CD4-positive, CD25-positive, alpha-beta regulatory T cell (primary cell): Measurements from ENCODE around the gene CRB2. TPM values are rescaled to one million over a fixed set of nuclear protein-coding genes. Genes with fewer than 3 reads are reported as not detected.

Source experiments
- ATAC-seq, 2 donors: fragments of 150-1000 bp; cut with Tn5 transposase; one replicate each; pipeline ENCODE4 v1.10.0; 2021; ENCODE audit warnings: low read depth in 2 of 2, moderate number of reproducible peaks in 2 of 2, moderate library complexity in 1 of 2
- DNase-seq, 3 donors: peaks; one replicate each; pipeline versions ENCODE4 v3.0.0 to v3.0.0-alpha.2; 2012 to 2022; ENCODE audit warnings: mixed read lengths in 1 of 3
- H3K27ac ChIP-seq: one replicate; pipeline ENCODE4 v1.7.0; 2013; ENCODE audit warnings: mild to moderate bottlenecking, low read length; ENCODE audit not compliant: insufficient read depth, poor library complexity, severe bottlenecking
- H3K27me3 ChIP-seq: one replicate; pipeline ENCODE4 v1.7.0; 2013; ENCODE audit warnings: low read length; ENCODE audit not compliant: control insufficient read depth, insufficient read depth
- H3K36me3 ChIP-seq: one replicate; pipeline ENCODE4 v1.7.0; 2013; ENCODE audit warnings: mild to moderate bottlenecking, low read length, moderate library complexity; ENCODE audit not compliant: control insufficient read depth, insufficient read depth
- H3K4me1 ChIP-seq: 2 replicates; pipeline ENCODE4 v1.7.0; 2013; ENCODE audit warnings: mild to moderate bottlenecking, low read length; ENCODE audit not compliant: insufficient read depth, control insufficient read depth, poor library complexity, severe bottlenecking
- H3K4me3 ChIP-seq: one replicate; pipeline ENCODE4 v1.7.0; 2013; ENCODE audit warnings: low read depth, mild to moderate bottlenecking, low read length, moderate library complexity
- H3K9me3 ChIP-seq, 2 experiments: 1 replicate in 1 of 2; 2 replicates in 1 of 2; pipeline ENCODE4 v1.7.0; 2013; ENCODE audit warnings: low read length in 2 of 2, mild to moderate bottlenecking in 1 of 2, moderate library complexity in 1 of 2; ENCODE audit not compliant: control insufficient read depth in 2 of 2
- H3K27ac Mint-ChIP-seq, 3 donors: one replicate each; pipeline ENCODE4 v1.8.0; 2020 to 2022; ENCODE audit warnings: mild to moderate bottlenecking in 3 of 3, mixed read lengths in 3 of 3, moderate library complexity in 2 of 3
- H3K27me3 Mint-ChIP-seq: one replicate; pipeline ENCODE4 v1.8.0; 2022; ENCODE audit warnings: mild to moderate bottlenecking, mixed read lengths
- H3K36me3 Mint-ChIP-seq: one replicate; pipeline ENCODE4 v1.8.0; 2020; ENCODE audit warnings: mixed read lengths
- H3K4me1 Mint-ChIP-seq, 4 donors: one replicate each; pipeline ENCODE4 v1.8.0; 2020 to 2022; ENCODE audit warnings: mixed read lengths in 4 of 4, mild to moderate bottlenecking in 1 of 4
- H3K4me3 Mint-ChIP-seq, 4 donors: one replicate each; pipeline ENCODE4 v1.8.0; 2020 to 2022; ENCODE audit warnings: mild to moderate bottlenecking in 4 of 4, mixed read lengths in 4 of 4, moderate library complexity in 3 of 4
- H3K9me3 Mint-ChIP-seq, 7 donors: one replicate each; pipeline ENCODE4 v1.8.0; 2020 to 2022; ENCODE audit warnings: mixed read lengths in 7 of 7, mild to moderate bottlenecking in 3 of 7, moderate library complexity in 2 of 7
- polyA plus RNA-seq, 4 donors: library from polyadenylated mRNA; unstranded; fragments of 300-500 nt; fragmentation: Illumina TruSeq; gene quantifications; one replicate each; pipeline ENCODE4 v1.2.3, GENCODE V29; 2021
- total RNA-seq: library from RNA; stranded (reverse); gene quantifications from one replicate; pipeline ENCODE4 v1.2.3, GENCODE V29; 2022

The CRB2 gene
- total and polyA plus RNA-seq, 5 donors from 2014 or later, result 0.03 TPM; not detected in 4

- H3K27ac Mint-ChIP-seq, result peak overlapping the region in 1 of 3 donors; percentile 33
- no peak for DNase-seq
- peaks cover 0 to 7% (median 3%) of the 10 kb centered on the region in 4 donors for H3K4me1 Mint-ChIP-seq
- Histone ChIP-seq H3K4me1 (peaks cover 4% of the 10 kb centered on the region), H3K9me3 (no peaks in the 10 kb centered on the region), H3K36me3 (no peaks in the 10 kb centered on the region), H3K27ac (no peak overlapping the region), H3K4me3 (no peak overlapping the region), H3K27me3 (no peaks in the 10 kb centered on the region)
- H3K9me3 Mint-ChIP-seq, result no peaks in the 10 kb centered on the region
- H3K27me3 Mint-ChIP-seq, result peaks cover 9% of the 10 kb centered on the region
- no peaks in the 10 kb centered on the region for H3K36me3 Mint-ChIP-seq
- no peak for ATAC-seq
- H3K4me3 Mint-ChIP-seq, result no peak overlapping the region
These were observed 5.2 kb upstream of the CRB2 start for GRCh38 chr9:123350590-123351310.

DNA sequence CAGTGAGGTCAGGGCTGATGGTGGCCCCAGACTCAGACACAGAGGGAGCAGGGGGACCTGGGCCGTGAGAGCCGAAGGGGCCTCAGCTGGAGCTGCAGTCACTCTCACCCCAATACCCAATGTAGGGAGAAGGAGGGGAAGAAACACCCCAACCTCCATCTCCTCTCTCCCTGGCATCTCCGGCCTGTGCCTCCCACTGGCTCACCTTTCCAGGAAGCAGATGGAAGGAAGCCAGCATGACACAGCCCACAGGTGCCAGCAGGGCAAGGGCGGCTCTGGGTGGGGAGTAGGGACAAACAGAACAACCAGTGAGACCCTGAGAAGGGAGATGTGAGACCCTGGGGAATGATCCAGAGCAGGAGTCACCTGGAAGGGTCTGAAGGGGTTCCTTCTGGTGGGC lies 3.0 kb upstream of the CRB2 start:
- Mint-ChIP-seq H3K27ac (peak overlapping the region in 1 of 3 donors; percentile 55), H3K36me3 (no peaks in the 10 kb centered on the region), H3K9me3 (no peaks in the 10 kb centered on the region), H3K27me3 (peaks cover 9% of the 10 kb centered on the region), H3K4me3 (no peak overlapping the region), H3K4me1 (peaks cover 0 to 7% (median 3%) of the 10 kb centered on the region in 4 donors)
- Histone ChIP-seq H3K4me1 (peaks cover 4% of the 10 kb centered on the region), H3K27ac (no peak overlapping the region), H3K4me3 (no peak overlapping the region), H3K9me3 (no peaks in the 10 kb centered on the region), H3K27me3 (no peaks in the 10 kb centered on the region), H3K36me3 (no peaks in the 10 kb centered on the region)
- no peak for ATAC-seq
- DNase-seq, result no peak

- ATAC-seq (peak; percentile 48 to 51), DNase-seq (peak; percentile 22 to 42 (median 36))
- Histone ChIP-seq H3K27me3 (no peaks in the 10 kb centered on the region), H3K9me3 (no peaks in the 10 kb centered on the region), H3K4me1 (peaks cover 4% of the 10 kb centered on the region), H3K36me3 (no peaks in the 10 kb centered on the region), H3K27ac (no peak overlapping the region), H3K4me3 (no peak overlapping the region)
- Mint-ChIP-seq H3K27me3 (peaks cover 9% of the 10 kb centered on the region), H3K27ac (peak overlapping the region in 2 of 3 donors; percentile 4 to 50), H3K36me3 (no peaks in the 10 kb centered on the region), H3K9me3 (no peaks in the 10 kb centered on the region), H3K4me3 (no peak overlapping the region), H3K4me1 (peaks cover 0 to 13% (median 3%) of the 10 kb centered on the region in 4 donors)
These were observed 1.9 kb upstream of the CRB2 start for GRCh38 chr9:123353984-123354591.

DNA sequence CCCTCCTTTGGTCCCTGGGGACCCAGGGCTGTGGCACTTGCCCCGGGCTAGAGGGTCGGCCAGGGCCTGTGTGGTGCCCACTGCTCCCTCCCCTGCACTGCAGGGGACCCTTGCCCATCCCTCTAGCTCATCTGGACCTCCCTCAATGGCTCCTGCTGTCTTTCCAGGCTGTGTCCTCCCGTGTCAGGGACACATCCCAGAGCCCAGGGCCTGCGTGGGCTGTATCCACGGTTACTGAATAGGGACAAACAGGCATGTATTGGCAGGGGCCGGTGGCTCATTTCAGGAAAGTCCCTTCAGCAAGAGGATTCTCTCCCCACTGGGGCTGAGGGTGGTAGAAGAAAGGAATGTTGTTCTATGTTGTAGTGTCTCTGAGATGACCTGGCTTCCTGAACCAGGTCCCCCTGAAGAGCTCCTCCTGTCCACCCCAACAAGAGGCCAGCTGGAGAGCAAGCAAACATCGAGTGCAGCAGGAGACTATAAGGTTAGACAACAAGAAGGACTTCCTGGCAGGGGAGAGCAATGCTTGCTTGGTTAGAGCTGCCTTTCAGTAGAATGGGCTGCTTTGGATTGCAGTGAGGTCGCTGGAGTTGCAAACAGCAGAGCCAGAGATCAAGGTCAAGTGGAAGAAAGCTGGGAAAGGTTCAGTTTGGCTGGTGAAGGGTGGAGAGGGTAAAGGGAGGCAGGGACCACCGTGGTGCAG lies 1.0 kb upstream of the CRB2 start:
- Histone ChIP-seq H3K9me3 (no peaks in the 10 kb centered on the region), H3K4me3 (no peak overlapping the region), H3K27ac (no peak overlapping the region), H3K27me3 (no peaks in the 10 kb centered on the region), H3K4me1 (peaks cover 4% of the 10 kb centered on the region), H3K36me3 (no peaks in the 10 kb centered on the region)
- H3K4me3 Mint-ChIP-seq, result no peak overlapping the region
- H3K9me3 Mint-ChIP-seq, result no peaks in the 10 kb centered on the region
- H3K27me3 Mint-ChIP-seq, result peaks cover 9% of the 10 kb centered on the region
- ATAC-seq (no peak), DNase-seq (no peak)
- H3K27ac Mint-ChIP-seq, result peak overlapping the region in 1 of 3 donors; percentile 79
- peaks cover 0 to 22% (median 5%) of the 10 kb centered on the region in 4 donors for H3K4me1 Mint-ChIP-seq
- H3K36me3 Mint-ChIP-seq, result no peaks in the 10 kb centered on the region

- Histone ChIP-seq H3K9me3 (no peaks in the 10 kb centered on the region), H3K36me3 (no peaks in the 10 kb centered on the region), H3K27ac (no peak overlapping the region), H3K4me1 (peaks cover 4% of the 10 kb centered on the region), H3K27me3 (no peaks in the 10 kb centered on the region), H3K4me3 (no peak overlapping the region)
- ATAC-seq (no peak), DNase-seq (no peak)
- H3K36me3 Mint-ChIP-seq, result no peaks in the 10 kb centered on the region
- H3K4me1 Mint-ChIP-seq, result peaks cover 0 to 27% (median 5%) of the 10 kb centered on the region in 4 donors
- no peaks in the 10 kb centered on the region for H3K9me3 Mint-ChIP-seq
- no peak overlapping the region for H3K4me3 Mint-ChIP-seq
- H3K27me3 Mint-ChIP-seq, result peaks cover 9% of the 10 kb centered on the region
- no peak overlapping the region for H3K27ac Mint-ChIP-seq
These were observed 1.1 kb downstream of the CRB2 start for GRCh38 chr9:123356851-123357742.

GRCh38 chr9:123357743-123358059 lies 1.7 kb downstream of the CRB2 start:
- no peaks in the 10 kb centered on the region for H3K9me3 ChIP-seq
- H3K27me3 Mint-ChIP-seq, result peaks cover 6% of the 10 kb centered on the region
- H3K4me3 Mint-ChIP-seq, result no peak overlapping the region
- H3K27ac Mint-ChIP-seq, result no peak overlapping the region
- H3K4me1 Mint-ChIP-seq, result peaks cover 0 to 27% (median 3%) of the 10 kb centered on the region in 4 donors
- DNase-seq (no peak), ATAC-seq (no peak)
- no peak overlapping the region for H3K4me3 ChIP-seq
- H3K36me3 Mint-ChIP-seq, result no peaks in the 10 kb centered on the region
- H3K27ac ChIP-seq, result no peak overlapping the region
- no peaks in the 10 kb centered on the region for H3K36me3 ChIP-seq
- peaks cover 4% of the 10 kb centered on the region for H3K4me1 ChIP-seq
- H3K9me3 Mint-ChIP-seq, result no peaks in the 10 kb centered on the region
- H3K27me3 ChIP-seq, result no peaks in the 10 kb centered on the region

- Histone ChIP-seq H3K27ac (no peak overlapping the region), H3K9me3 (no peaks in the 10 kb centered on the region), H3K4me1 (peaks cover 4% of the 10 kb centered on the region), H3K27me3 (no peaks in the 10 kb centered on the region), H3K4me3 (no peak overlapping the region), H3K36me3 (no peaks in the 10 kb centered on the region)
- no peak for DNase-seq
- Mint-ChIP-seq H3K4me3 (no peak overlapping the region), H3K36me3 (no peaks in the 10 kb centered on the region), H3K4me1 (peaks cover 0 to 27% (median 2%) of the 10 kb centered on the region in 4 donors), H3K9me3 (no peaks in the 10 kb centered on the region), H3K27ac (peak overlapping the region in 1 of 3 donors; percentile 83), H3K27me3 (peaks cover 4% of the 10 kb centered on the region)
- ATAC-seq, result no peak
These were observed 2.3 kb downstream of the CRB2 start for GRCh38 chr9:123358181-123358905.
